ACC112 (cell line): ENCODE data around the gene TSPAN4.
A peak's percentile ranks its signal among the peaks of the same experiment; 100 is the strongest.

Experiments used
- H2AFZ ChIP-seq: fragments of 200-600 bp; sonication (generic); one replicate; pipeline ENCODE4 v1.6.0; 2017; ENCODE audit warnings: antibody characterized with exemption, low read length; ENCODE audit not compliant: unreplicated experiment
- H3K27ac ChIP-seq: fragments of 200-600 bp; sonication (generic); 2 replicates; pipeline ENCODE4 v1.5.1; 2014; ENCODE audit warnings: low read depth, mild to moderate bottlenecking, antibody characterized with exemption, low read length, moderate library complexity
- H3K27me3 ChIP-seq: fragments of 200-600 bp; sonication (generic); 2 replicates; pipeline ENCODE4 v1.6.1; 2014; ENCODE audit warnings: mild to moderate bottlenecking, antibody characterized with exemption, low read length, moderate library complexity, mixed read lengths; ENCODE audit not compliant: insufficient read depth
- H3K36me3 ChIP-seq: fragments of 200-600 bp; sonication (generic); 2 replicates; pipeline ENCODE4 v1.6.1; 2016; ENCODE audit warnings: mild to moderate bottlenecking, antibody characterized with exemption, low read length, moderate library complexity, mixed read lengths; ENCODE audit not compliant: insufficient read depth
- H3K4me1 ChIP-seq: fragments of 200-600 bp; sonication (generic); one replicate; pipeline ENCODE4 v1.6.1; 2016; ENCODE audit warnings: low read length, mixed read lengths; ENCODE audit not compliant: insufficient read depth, unreplicated experiment, control insufficient read depth
- H3K4me3 ChIP-seq: fragments of 200-600 bp; sonication (generic); 2 replicates; pipeline ENCODE4 v1.5.1; 2014; ENCODE audit warnings: mild to moderate bottlenecking, low read depth, low read length
- H3K79me2 ChIP-seq: fragments of 200-600 bp; sonication (generic); one replicate; pipeline ENCODE4 v1.6.0; 2016; ENCODE audit warnings: low read length; ENCODE audit not compliant: control insufficient read depth, unreplicated experiment, insufficient read depth

TSPAN4 gene

DNA sequence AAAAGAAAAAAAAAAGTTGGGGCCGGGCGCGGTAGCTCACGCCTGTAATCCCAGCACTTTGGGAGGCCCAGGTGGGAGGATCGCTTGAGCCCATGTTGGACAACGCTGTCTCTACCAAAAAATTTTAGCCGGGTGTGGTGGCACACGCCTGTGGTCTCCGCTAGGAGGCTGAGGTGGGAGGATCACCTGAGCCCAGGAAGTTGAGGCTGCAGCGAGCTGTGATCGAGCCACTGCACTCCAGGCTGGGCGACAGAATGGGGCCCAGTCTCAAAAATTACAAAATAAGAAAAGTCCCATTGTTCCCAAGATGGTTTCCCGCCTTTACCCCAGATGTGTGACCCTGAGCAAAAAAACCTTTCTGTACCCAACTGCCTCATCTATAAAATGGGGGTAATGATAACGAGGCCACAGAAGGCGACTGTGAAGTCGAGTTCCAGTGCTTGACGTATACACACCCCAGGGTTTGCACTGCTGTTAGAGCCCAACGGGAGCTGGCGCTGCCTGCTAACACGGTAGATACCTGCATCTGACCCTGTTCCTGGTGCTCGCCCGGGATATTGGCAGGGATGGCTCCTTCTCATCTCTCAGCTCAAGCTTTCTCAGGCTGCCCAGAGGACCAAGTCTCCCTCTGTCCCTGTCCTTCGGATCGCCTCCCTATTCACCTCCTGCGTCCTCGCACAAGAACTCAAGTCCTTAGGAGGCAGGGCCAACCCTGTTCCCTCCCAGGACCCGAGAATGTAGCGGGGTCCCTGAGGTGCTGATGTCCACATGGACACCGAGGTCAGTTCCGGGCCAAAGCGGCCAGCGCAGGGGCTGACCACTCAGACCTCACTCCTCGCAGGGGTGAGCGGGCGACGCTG, 34.0 kb upstream of the TSPAN4 start:
- H3K79me2 ChIP-seq: peaks cover 36% of the 10 kb centered on the region
- peaks cover 22% of the 10 kb centered on the region for H3K4me1 ChIP-seq
- peaks cover 17% of the 10 kb centered on the region; the same call in 1 of the 2 replicates for H3K36me3 ChIP-seq
- H2AFZ ChIP-seq: peak overlapping the region; percentile 36
- H3K27me3 ChIP-seq: no peaks in the 10 kb centered on the region
- peak overlapping the region; percentile 98 for H3K27ac ChIP-seq
- H3K4me3 ChIP-seq: peak overlapping the region; percentile 95

DNA sequence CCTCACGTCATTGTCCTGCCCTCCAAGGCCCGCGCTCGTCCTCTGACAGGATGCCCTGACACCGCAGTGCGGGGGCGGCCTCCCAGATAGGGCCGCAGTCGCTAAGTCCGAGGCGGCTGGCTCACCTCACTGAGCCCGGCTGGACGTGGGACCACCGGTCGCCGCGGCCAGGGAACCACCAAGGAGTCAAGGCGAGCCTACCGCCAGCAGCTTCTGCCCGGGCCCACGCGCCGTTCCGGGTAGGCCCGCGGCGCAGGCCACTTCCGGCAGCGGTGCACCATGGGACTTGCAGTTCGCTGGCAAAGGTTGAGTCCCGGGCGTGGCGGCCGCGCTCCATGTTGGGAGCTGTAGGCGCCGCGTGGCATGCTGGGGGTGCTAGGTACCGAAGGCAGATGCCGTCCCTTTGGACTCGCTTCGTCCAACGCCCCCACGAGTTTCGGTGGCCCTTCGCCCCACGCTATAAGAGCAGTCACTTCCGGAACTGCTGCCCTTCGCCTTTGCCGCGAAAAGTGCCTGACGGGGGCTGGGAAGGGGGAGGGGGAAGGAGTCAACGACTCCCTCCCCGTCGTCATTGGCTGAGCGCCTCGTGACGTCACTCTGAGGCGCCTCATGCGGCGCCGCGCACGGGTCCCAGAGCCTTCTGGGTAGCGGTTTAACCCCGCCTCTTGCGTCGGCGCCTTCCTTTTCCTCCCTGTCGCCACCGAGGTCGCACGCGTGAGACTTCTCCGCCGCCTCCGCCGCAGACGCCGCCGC, 33.2 kb upstream of the TSPAN4 start, which contains the start of gene RPLP2:
Gene RPLP2 (plus strand): TSS at position 681 of the 753 bp plus-strand sequence. CDS start 268 bp downstream, outside the sequence.
- H3K36me3 ChIP-seq: peaks cover 17% of the 10 kb centered on the region; the same call in 1 of the 2 replicates
- H3K4me3 ChIP-seq: peak within 1 kb of the TSS; percentile 95
- H3K79me2 ChIP-seq: peaks cover 36% of the 10 kb centered on the region
- peak within 1 kb of the TSS; percentile 98 for H3K27ac ChIP-seq
- H3K4me1 ChIP-seq: peaks cover 16% of the 10 kb centered on the region
- H2AFZ ChIP-seq: peak within 1 kb of the TSS; percentile 36
- H3K27me3 ChIP-seq: no peaks in the 10 kb centered on the region

DNA sequence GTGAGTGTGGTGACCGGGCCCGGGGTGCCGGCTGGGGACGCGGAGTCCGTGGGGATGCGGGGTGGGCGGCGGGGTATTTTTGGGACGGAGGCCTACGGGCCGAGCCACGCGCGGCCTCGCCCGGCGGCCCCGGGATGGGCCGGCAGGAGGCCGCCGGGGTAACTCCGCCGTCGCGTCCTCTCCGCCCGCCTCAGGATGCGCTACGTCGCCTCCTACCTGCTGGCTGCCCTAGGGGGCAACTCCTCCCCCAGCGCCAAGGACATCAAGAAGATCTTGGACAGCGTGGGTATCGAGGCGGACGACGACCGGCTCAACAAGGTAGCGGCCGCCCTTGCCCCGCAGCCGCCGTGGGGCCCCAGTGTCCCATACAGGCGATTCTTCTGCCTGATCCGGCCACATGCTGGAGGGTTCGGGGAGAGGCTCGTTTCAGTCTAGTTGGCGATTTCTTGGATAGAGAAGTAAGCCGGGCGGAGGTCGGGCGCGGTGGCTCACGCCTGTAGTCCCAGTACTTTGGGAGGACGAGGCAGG, 32.5 kb upstream of the TSPAN4 start:
- peaks cover 36% of the 10 kb centered on the region for H3K79me2 ChIP-seq
- peaks cover 16% of the 10 kb centered on the region for H3K4me1 ChIP-seq
- peak overlapping the region; percentile 95 for H3K4me3 ChIP-seq
- peaks cover 17% of the 10 kb centered on the region; the same call in 1 of the 2 replicates for H3K36me3 ChIP-seq
- no peak overlapping the region for H2AFZ ChIP-seq
- peak overlapping the region; percentile 98 for H3K27ac ChIP-seq
- no peaks in the 10 kb centered on the region for H3K27me3 ChIP-seq

DNA sequence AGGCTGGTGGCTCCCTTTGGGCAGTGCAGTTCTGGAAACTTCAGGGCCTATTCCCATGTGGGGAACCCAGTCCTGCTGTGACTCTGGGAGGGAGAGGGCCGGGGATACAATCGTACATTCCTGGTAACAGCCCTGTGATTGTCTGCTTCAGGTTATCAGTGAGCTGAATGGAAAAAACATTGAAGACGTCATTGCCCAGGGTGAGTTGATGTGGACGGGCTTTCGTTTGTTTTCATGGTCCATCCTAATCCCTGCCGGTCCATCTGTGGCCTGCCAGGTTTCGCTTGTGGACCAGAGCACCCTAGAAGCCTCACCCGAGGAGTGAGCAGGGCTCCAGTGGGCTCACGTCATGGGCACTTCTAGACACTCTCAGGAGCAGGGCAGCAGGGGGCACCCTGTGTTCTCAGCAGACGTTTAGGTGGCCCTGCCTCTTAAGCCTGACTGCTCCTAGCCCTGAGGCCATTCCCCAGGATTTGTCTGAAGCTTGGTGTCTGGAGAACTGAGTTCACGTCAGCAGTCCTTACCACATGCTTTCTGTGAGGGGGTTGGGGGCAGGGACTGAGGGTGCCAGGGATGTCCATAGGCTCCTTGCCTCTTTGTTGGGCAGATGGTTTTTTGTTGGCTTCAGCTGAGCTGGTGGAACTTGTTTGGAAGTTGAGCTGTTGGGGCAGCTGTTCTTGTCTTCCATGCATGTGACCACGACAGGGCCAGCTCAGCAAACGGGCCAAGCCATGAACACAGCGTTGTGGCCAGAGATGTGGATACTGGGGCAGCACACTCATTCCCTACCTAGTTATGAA, 31.0 kb upstream of the TSPAN4 start:
- H3K4me1 ChIP-seq: peaks cover 16% of the 10 kb centered on the region
- no peak overlapping the region for H2AFZ ChIP-seq
- H3K27me3 ChIP-seq: no peaks in the 10 kb centered on the region
- peak overlapping the region; percentile 22; the same call in 1 of the 2 replicates for H3K27ac ChIP-seq
- H3K36me3 ChIP-seq: peaks cover 17% of the 10 kb centered on the region; the same call in 1 of the 2 replicates
- H3K79me2 ChIP-seq: peaks cover 36% of the 10 kb centered on the region
- H3K4me3 ChIP-seq: peak overlapping the region; percentile 95

DNA sequence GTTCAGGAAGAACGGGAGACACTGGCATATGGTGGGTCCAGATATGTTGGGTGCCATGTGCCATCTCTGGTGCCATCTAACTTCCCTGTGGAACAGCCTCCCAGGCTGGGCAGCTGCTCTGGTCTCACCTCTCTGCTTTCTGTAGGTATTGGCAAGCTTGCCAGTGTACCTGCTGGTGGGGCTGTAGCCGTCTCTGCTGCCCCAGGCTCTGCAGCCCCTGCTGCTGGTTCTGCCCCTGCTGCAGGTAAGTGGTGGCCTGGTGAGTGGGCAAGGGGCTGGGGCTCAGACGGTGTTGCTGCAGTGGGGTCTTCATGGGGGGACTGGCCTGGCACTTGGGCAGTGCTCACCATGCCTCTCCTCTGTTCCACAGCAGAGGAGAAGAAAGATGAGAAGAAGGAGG, 30.3 kb upstream of the TSPAN4 start:
- Histone ChIP-seq H2AFZ (no peak overlapping the region), H3K4me3 (no peak overlapping the region), H3K36me3 (peaks cover 17% of the 10 kb centered on the region; the same call in 1 of the 2 replicates), H3K79me2 (peaks cover 36% of the 10 kb centered on the region), H3K27me3 (no peaks in the 10 kb centered on the region), H3K4me1 (peaks cover 16% of the 10 kb centered on the region), H3K27ac (no peak overlapping the region)

DNA sequence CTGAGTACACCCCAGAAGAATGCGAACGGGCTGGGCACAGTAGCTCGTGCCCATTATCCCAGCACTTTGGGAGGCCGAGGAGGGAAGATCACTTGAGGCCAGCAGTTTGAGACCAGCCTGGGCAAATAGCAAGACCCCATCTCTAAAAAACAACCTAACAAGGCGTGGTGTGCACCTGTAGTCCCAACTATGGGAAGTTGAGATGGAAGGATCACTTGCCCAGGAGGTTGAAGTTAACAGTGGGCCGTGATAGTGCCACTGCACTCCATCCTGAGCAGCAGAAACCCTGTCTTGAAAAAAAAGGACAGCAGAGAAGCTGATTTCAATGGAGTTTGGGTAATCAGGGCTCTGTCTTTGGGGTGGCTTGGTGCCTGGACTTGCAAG, 29.6 kb upstream of the TSPAN4 start:
- H3K4me1 ChIP-seq: peaks cover 16% of the 10 kb centered on the region
- H3K27ac ChIP-seq: no peak overlapping the region
- H3K27me3 ChIP-seq: no peaks in the 10 kb centered on the region
- H3K4me3 ChIP-seq: no peak overlapping the region
- no peak overlapping the region for H2AFZ ChIP-seq
- peaks cover 17% of the 10 kb centered on the region; the same call in 1 of the 2 replicates for H3K36me3 ChIP-seq
- peaks cover 33% of the 10 kb centered on the region for H3K79me2 ChIP-seq

DNA sequence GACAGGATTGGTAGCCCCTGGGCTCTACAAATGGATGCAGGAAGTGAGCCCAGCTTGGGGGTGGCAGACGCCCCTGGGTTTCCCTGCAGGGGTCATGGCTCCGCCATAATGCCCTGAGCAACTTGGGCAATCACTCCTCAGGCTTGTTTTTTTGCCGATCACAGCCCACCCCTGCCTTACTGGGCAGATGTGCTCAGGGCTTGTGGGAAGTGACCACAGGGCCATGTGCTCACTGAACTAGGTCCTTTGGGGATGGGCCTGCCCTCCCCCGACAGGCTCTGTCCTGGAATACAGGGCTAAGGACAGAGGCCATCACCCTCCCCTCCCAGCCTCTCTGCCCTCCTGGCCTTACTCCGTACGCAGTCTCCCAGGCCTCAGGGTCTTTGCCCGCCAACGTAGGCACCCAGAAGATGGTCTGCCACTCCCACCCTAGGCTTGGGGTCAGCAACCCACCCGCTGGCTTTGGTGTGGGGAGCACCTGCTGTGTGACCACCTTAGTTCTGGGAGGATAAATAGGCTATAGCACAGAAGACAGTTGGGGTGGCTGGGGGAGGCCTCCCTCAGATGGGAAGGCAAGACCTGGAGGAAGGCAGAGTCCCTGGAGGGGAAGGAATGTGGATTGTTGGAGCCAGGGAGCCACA, 29.1 kb upstream of the TSPAN4 start:
- H3K27me3 ChIP-seq: no peaks in the 10 kb centered on the region
- no peak overlapping the region for H2AFZ ChIP-seq
- no peak overlapping the region for H3K4me3 ChIP-seq
- H3K4me1 ChIP-seq: peaks cover 17% of the 10 kb centered on the region
- H3K27ac ChIP-seq: no peak overlapping the region
- peaks cover 29% of the 10 kb centered on the region for H3K79me2 ChIP-seq
- H3K36me3 ChIP-seq: peaks cover 17% of the 10 kb centered on the region; the same call in 1 of the 2 replicates

DNA sequence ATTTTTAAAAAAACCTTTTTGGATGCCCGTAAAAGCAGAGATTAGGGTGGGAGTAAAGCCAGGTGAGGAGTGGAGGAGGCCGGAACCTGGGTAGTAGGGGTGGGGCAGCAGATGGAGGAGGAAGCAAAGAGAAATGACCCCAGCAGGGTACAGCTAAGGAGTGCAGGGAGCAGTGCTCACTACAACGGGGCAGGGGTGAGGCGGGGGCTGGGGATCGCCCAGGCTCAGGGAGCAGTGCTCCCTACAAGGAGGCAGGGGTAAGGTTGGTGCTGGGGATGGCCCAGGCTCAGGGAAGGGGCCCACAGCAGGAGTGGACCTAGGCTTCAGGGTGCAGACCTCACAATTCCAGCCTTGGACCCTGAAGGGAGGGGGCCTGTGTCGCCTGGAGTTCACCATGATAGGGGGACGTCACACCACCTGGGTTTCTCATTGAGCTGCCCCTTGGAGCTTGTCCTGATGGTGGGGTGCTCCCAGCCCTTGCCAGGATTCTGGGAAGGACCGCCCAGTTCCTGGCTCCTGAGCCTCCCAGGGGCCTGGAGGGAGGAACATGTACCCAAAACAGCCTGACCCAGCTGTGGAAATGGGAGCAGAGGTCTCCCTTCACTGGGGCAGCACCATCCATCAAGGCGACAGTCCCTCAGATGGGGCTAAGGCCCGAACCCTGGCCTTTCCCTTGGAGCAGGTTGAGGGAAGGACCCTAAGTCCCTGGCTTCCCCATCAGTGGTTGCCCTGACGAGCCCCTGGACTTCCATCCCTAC, 26.8 kb upstream of the TSPAN4 start:
- Histone ChIP-seq H2AFZ (no peak overlapping the region), H3K4me3 (no peak overlapping the region), H3K36me3 (peaks cover 17% of the 10 kb centered on the region; the same call in 1 of the 2 replicates), H3K27ac (no peak overlapping the region), H3K27me3 (no peaks in the 10 kb centered on the region), H3K4me1 (peaks cover 26% of the 10 kb centered on the region), H3K79me2 (peaks cover 20% of the 10 kb centered on the region)

DNA sequence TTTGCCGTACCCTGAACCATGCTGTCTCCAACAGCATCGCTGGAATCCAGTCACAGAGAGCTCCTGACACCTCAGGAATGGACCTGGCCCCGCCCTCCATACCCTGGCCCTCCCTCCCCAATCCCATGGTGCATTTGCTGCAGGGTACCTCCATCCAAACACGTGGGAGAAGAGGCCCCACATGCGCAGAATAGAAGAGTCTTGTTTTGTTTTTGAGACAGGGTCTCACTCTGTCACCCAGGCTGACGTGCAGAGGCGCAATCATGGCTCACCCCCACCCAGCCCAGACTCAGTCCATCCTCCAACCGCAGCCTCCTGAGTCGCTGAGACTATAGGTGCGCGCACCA, 26.2 kb upstream of the TSPAN4 start:
- Histone ChIP-seq H3K4me3 (no peak overlapping the region), H3K4me1 (peaks cover 26% of the 10 kb centered on the region), H3K79me2 (peaks cover 17% of the 10 kb centered on the region), H3K36me3 (peaks cover 14% of the 10 kb centered on the region; the same call in 1 of the 2 replicates), H3K27ac (no peak overlapping the region), H2AFZ (no peak overlapping the region), H3K27me3 (no peaks in the 10 kb centered on the region)
